ENCODE measurements around the gene RNU6-1. TPM values are rescaled to one million over a fixed set of nuclear protein-coding genes. Genes with fewer than 3 reads are reported as not detected.

The RNU6-1 gene
- not detected in 5 replicates for total RNA-seq (2022; extraction: Qiagen RNA extraction)

DNA sequence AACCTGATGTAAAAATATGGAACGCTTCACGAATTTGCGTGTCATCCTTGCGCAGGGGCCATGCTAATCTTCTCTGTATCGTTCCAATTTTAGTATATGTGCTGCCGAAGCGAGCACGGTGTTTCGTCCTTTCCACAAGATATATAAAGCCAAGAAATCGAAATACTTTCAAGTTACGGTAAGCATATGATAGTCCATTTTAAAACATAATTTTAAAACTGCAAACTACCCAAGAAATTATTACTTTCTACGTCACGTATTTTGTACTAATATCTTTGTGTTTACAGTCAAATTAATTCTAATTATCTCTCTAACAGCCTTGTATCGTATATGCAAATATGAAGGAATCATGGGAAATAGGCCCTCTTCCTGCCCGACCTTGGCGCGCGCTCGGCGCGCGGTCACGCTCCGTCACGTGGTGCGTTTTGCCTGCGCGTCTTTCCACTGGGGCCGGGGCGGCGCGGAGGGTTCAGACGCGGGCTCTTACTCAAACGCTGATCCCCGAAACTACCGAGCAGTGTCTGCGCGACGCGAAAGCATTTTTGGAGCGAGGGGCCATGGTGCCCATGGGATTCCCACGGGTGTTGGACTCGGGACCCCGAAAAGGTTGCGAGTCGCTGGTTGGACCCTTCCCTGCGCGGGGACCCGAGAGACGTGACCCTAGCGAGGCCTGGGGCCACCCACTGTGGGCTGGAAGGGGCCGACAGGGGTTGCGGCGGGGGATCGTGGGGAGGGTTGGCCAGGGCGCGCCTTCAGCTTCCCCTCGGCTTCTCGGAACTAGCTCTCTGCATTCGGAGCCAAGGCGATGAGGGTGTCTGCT, at the start of gene RNU6-1:
TSS of gene RNU6-1 (minus strand) at position 117 of the 820 bp plus-strand sequence.

DNA sequence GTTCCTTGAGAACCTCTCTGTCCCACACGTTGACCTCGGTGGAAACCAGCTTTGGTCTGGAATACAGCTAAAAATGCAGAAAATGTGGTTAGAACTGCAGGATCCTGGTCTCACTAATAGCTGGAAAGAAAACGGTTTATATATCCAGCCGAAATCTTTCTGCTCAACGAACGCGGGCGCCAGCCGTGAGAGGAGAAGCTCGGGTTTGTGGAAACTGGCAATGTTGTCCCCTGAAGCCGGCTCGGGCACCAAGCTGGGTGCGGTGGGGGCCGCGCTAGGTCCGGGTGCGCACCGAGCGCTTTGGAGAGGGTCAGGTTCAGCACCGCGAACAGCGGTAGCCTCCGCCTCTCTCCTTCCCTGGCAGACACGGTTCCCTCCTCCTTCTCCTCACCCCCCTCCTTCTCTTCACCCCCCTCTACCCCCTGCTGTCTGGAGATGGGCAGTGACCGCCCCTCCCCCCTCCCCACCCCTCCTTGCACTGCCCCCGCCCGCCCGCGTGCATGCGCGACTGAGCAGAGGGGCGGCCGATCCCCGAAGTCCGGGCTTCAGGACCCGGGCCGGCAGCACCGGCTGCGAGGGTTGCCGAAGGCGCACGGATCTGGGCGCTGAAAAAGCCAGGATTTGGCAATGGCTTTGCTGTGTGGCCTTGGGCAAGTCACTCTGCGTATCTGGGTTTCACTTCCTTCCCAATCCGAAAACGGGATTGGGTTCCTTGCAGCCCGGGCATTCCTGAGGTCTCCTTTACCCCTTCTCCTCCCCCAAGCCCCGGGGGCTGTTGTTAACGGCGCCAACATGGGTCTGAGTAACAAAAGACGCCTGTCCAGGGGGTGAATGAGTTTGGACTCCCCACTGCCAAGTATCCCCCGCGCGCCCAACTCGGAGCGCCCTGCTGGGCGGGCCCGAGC, 14.6 kb downstream of the RNU6-1 start, which contains the start of gene SKOR1:
TSS of gene SKOR1 (plus strand) at position 534 of the 905 bp plus-strand sequence. CDS start at position 628, 94 bp downstream.

Other genes with a start within 250 kb of the RNU6-1 start
- 0.05 to 0.08 TPM (median 0.06 TPM) in 4 of 5 replicates, not detected in the other for gene SKOR1, start 14.5 kb downstream of the RNU6-1 start, total RNA-seq (2022; extraction: Qiagen RNA extraction)
- 20.2 to 30.3 TPM (median 27.2 TPM) in 5 replicates for gene PIAS1, start 214.3 kb upstream of the RNU6-1 start, total RNA-seq (2022; extraction: Qiagen RNA extraction)